ENCODE measurements around the gene EOGT. TPM values are rescaled to one million over a fixed set of nuclear protein-coding genes. Genes with fewer than 3 reads are reported as not detected.

Gene EOGT
- total RNA-seq, 2 experiments from 2014 or later: 5.9 to 10.8 TPM

DNA sequence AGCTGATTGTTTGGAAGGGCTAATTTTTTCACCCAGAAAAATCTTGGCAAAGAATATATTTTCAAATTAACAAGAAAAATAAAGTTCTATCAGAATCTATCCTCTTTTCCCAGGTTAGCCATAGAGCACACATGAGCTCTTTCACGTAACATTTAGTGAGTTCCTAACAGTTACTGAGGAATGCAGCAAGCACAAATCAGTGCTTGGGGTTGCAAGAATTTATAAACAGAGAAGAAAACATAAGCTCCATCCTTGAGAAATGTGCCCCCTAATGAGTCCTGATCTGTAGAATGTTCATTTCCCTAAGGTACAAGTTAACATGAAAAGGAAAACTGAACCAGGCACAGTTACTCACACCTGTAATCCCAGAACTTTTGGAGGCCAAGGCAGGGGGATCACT, 13.9 kb downstream of the EOGT start:
- Histone ChIP-seq H3K9me3 (ENCODE audit: low read length) (no peaks in the 10 kb centered on the region), H4K20me1 (ENCODE audit: insufficient read depth, low read length) (no peaks in the 10 kb centered on the region), H3K27ac (ENCODE audit: low read depth, low read length, poor library complexity, severe bottlenecking) (no peak overlapping the region), H3K4me1 (ENCODE audit: insufficient read depth, low read length, poor library complexity, severe bottlenecking) (no peaks in the 10 kb centered on the region), H3K79me2 (ENCODE audit: insufficient read depth, low read depth, low read length) (no peaks in the 10 kb centered on the region), H3K9me2 (ENCODE audit: insufficient read depth, low read length) (no peaks in the 10 kb centered on the region), H2AFZ (ENCODE audit: low read length) (no peak overlapping the region), H3K4me3 (ENCODE audit: low read depth, low read length, poor library complexity, severe bottlenecking) (no peak overlapping the region), H3K4me2 (ENCODE audit: low read length) (no peak overlapping the region), H3K36me3 (ENCODE audit: insufficient read depth, low read length) (no peaks in the 10 kb centered on the region)
- TF ChIP-seq CTCF (conservative IDR thresholded peaks at IDR 0.05; ENCODE audit: low read length) (no peak), EZH2phosphoT487 (IDR thresholded peaks at IDR 0.05; ENCODE audit: borderline replicate concordance, low read depth, low read length) (no peak)
- DNase-seq (ENCODE audit: low spot score): no peak
- POLR2A ChIA-PET: interaction anchor here (0.6 kb wide), 2 partner anchors 39 to 1198 kb away, joined by 3 to 4 read pairs; no protein-coding TSS in a partner anchor
- BruUV-seq (replicated peaks): no TSS peak
- CTCF ChIA-PET (ENCODE audit: unreplicated experiment): no interaction called here
- intact Hi-C loops (cut with micrococcal nuclease; ENCODE audit: unreplicated experiment): no loop called here

GRCh38 chr3:68999158-68999557, 14.3 kb downstream of the EOGT start:
- H3K9me3 ChIP-seq (ENCODE audit: low read length): no peaks in the 10 kb centered on the region

More at GRCh38 chr3:68999158-68999557, 14.3 kb downstream of the EOGT start:
- H3K9me2 ChIP-seq (ENCODE audit: insufficient read depth, low read length): no peaks in the 10 kb centered on the region
- ChIA-PET CTCF (ENCODE audit: unreplicated experiment) (no interaction called here), POLR2A (no interaction called here)
- H3K36me3 ChIP-seq (ENCODE audit: insufficient read depth, low read length): no peaks in the 10 kb centered on the region
- no peaks in the 10 kb centered on the region for H4K20me1 ChIP-seq (ENCODE audit: insufficient read depth, low read length)
- no peaks in the 10 kb centered on the region for H3K79me2 ChIP-seq (ENCODE audit: insufficient read depth, low read depth, low read length)
- no TSS peak for BruUV-seq (replicated peaks)
- intact Hi-C loops (cut with micrococcal nuclease; ENCODE audit: unreplicated experiment): no loop called here
- H3K4me3 ChIP-seq (ENCODE audit: low read depth, low read length, poor library complexity, severe bottlenecking): no peak overlapping the region
- H3K4me1 ChIP-seq (ENCODE audit: insufficient read depth, low read length, poor library complexity, severe bottlenecking): no peaks in the 10 kb centered on the region
- no peak for DNase-seq (ENCODE audit: low spot score)
- TF ChIP-seq EZH2phosphoT487 (IDR thresholded peaks at IDR 0.05; ENCODE audit: borderline replicate concordance, low read depth, low read length) (no peak), CTCF (conservative IDR thresholded peaks at IDR 0.05; ENCODE audit: low read length) (no peak)
- no peak overlapping the region for H3K27ac ChIP-seq (ENCODE audit: low read depth, low read length, poor library complexity, severe bottlenecking)
- H3K4me2 ChIP-seq (ENCODE audit: low read length): no peak overlapping the region
- no peak overlapping the region for H2AFZ ChIP-seq (ENCODE audit: low read length)
